Neural crest cell (in vitro differentiated cells): ENCODE data around the gene LRRC10B. TPM values are rescaled to one million over a fixed set of nuclear protein-coding genes. Genes with fewer than 3 reads are reported as not detected.

Experiments used
- DNase-seq: peaks from one replicate; pipeline ENCODE4 v3.0.0; 2021; ENCODE audit warnings: low read depth, mixed read lengths, low spot score
- H3K27ac Mint-ChIP-seq: one replicate; pipeline ENCODE4 v1.8.0; 2021; ENCODE audit warnings: mild to moderate bottlenecking, mixed read lengths; ENCODE audit not compliant: unreplicated experiment
- H3K27me3 Mint-ChIP-seq: 2 replicates; pipeline ENCODE4 v1.8.0; 2021; ENCODE audit warnings: low read depth, mild to moderate bottlenecking, mixed read lengths
- H3K36me3 Mint-ChIP-seq: 2 replicates; pipeline ENCODE4 v1.8.0; 2021; ENCODE audit warnings: low read depth, mild to moderate bottlenecking, mixed read lengths
- H3K4me1 Mint-ChIP-seq: 2 replicates; pipeline ENCODE4 v1.8.0; 2021; ENCODE audit warnings: mixed read lengths
- H3K4me3 Mint-ChIP-seq: one replicate; pipeline ENCODE4 v1.8.0; 2021; ENCODE audit warnings: mild to moderate bottlenecking, mixed read lengths
- H3K9me3 Mint-ChIP-seq: 2 replicates; pipeline ENCODE4 v1.8.0; 2021; ENCODE audit warnings: mixed read lengths
- CTCF ChIP-seq: fragments of 200-600 bp; sonication (generic); conservative IDR thresholded peaks from 2 replicates; pipeline ENCODE4 v1.5.0; 2021; ENCODE audit warnings: antibody characterized with exemption, mild to moderate bottlenecking
- total RNA-seq: library from RNA; stranded (reverse); gene quantifications from 2 replicates; pipeline ENCODE4 v1.2.1, GENCODE V29; 2021

The LRRC10B gene
- total RNA-seq, 1 donor from 2014 or later = 2.9 TPM

GRCh38 chr11:61546663-61547062 lies 38.1 kb downstream of the LRRC10B start:
- peaks cover 15% of the 10 kb centered on the region for H3K4me1 Mint-ChIP-seq
- no peak overlapping the region for H3K4me3 Mint-ChIP-seq
- no peaks in the 10 kb centered on the region for H3K9me3 Mint-ChIP-seq
- no peak for DNase-seq
- no peaks in the 10 kb centered on the region for H3K36me3 Mint-ChIP-seq
- no peak for TF ChIP-seq CTCF
- H3K27ac Mint-ChIP-seq = no peak overlapping the region
- H3K27me3 Mint-ChIP-seq = no peaks in the 10 kb centered on the region

GRCh38 chr11:61547246-61547645 lies 38.7 kb downstream of the LRRC10B start:
- Mint-ChIP-seq H3K27me3 (peaks cover under 1% of the 10 kb centered on the region), H3K9me3 (no peaks in the 10 kb centered on the region), H3K27ac (no peak overlapping the region), H3K36me3 (no peaks in the 10 kb centered on the region), H3K4me3 (no peak overlapping the region), H3K4me1 (peaks cover 12% of the 10 kb centered on the region)
- no peak for TF ChIP-seq CTCF
- no peak for DNase-seq

- peaks cover 20% of the 10 kb centered on the region for H3K27me3 Mint-ChIP-seq
- no peaks in the 10 kb centered on the region for H3K9me3 Mint-ChIP-seq
- no peak for TF ChIP-seq CTCF
- no peak overlapping the region for H3K27ac Mint-ChIP-seq
- H3K36me3 Mint-ChIP-seq = no peaks in the 10 kb centered on the region
- H3K4me1 Mint-ChIP-seq = peaks cover 13% of the 10 kb centered on the region
- DNase-seq = no peak
- no peak overlapping the region for H3K4me3 Mint-ChIP-seq
These were observed 40.6 kb downstream of the LRRC10B start for GRCh38 chr11:61549177-61549576.

- peaks cover 27% of the 10 kb centered on the region for H3K27me3 Mint-ChIP-seq
- no peaks in the 10 kb centered on the region for H3K9me3 Mint-ChIP-seq
- no peaks in the 10 kb centered on the region for H3K36me3 Mint-ChIP-seq
- no peak for TF ChIP-seq CTCF
- H3K4me1 Mint-ChIP-seq = peaks cover 17% of the 10 kb centered on the region
- H3K4me3 Mint-ChIP-seq = no peak overlapping the region
- H3K27ac Mint-ChIP-seq = no peak overlapping the region
- no peak for DNase-seq
These were observed 41.4 kb downstream of the LRRC10B start for GRCh38 chr11:61549662-61550568.

GRCh38 chr11:61550665-61551227 lies 42.2 kb downstream of the LRRC10B start:
- no peak for DNase-seq
- peaks cover 17% of the 10 kb centered on the region for H3K4me1 Mint-ChIP-seq

More at GRCh38 chr11:61550665-61551227, 42.2 kb downstream of the LRRC10B start:
- Mint-ChIP-seq H3K27ac (no peak overlapping the region), H3K4me3 (no peak overlapping the region), H3K36me3 (no peaks in the 10 kb centered on the region), H3K27me3 (peaks cover 34% of the 10 kb centered on the region), H3K9me3 (no peaks in the 10 kb centered on the region)
- no peak for TF ChIP-seq CTCF
